Measurements from ENCODE around the gene ADORA2B. TPM values are rescaled to one million over a fixed set of nuclear protein-coding genes. Genes with fewer than 3 reads are reported as not detected.

The ADORA2B gene
- total and polyA plus RNA-seq, 2 of the 8 experiments (the other 6 are each of a cell fraction or from before 2014, with no cell fraction given) = 2.6 to 8.2 TPM

GRCh38 chr17:15945527-15946191, 729 bp downstream of the ADORA2B start:
- H3K4me1 ChIP-seq (replicated peaks in 1 of 4; ENCODE audit: control insufficient read depth in 3 of 4, insufficient read depth in 4 of 4, low read length in 3 of 4) = peaks cover 5 to 17% (median 5%) of the 10 kb centered on the region in 4 experiments; a peak in 6 of 7 replicates
- peak overlapping the region; percentile 100 for H4K91ac ChIP-seq (replicated peaks; ENCODE audit: insufficient read length, low read length)
- no peaks in the 10 kb centered on the region for H3K9me3 ChIP-seq (ENCODE audit: insufficient read depth in 2 of 2, low read depth in 1 of 2, low read length in 1 of 2)
- DNase-seq (ENCODE audit: low read depth in 1 of 2, low spot score in 2 of 2) = peak in 1 of 2 experiments; percentile 56
- 8% methylated on average over 34 of the region's 64 CpGs; no CpG with 5 or more reads in 1 of the 2 experiments for WGBS, 2 experiments (ENCODE audit: extremely low coverage in 1 of 2, insufficient coverage in 1 of 2, insufficient read length in 1 of 2, insufficient replicate concordance in 2 of 2, low coverage in 1 of 2, low lambda C conversion rate in 2 of 2, missing lambda C conversion rate in 1 of 2)
- H3K36me3 ChIP-seq (ENCODE audit: control insufficient read depth in 2 of 4, insufficient read depth in 4 of 4, low read length in 3 of 4) = no peaks in the 10 kb centered on the region
- FAIRE-seq = no peak
- no peak overlapping the region for H2BK120ac ChIP-seq (replicated peaks; ENCODE audit: low read depth, low read length)
- H3K23me2 ChIP-seq (ENCODE audit: low read depth, low read length) = peaks cover 14% of the 10 kb centered on the region
- peaks cover 10 to 41% (median 35%) of the 10 kb centered on the region in 4 experiments for H3K27me3 ChIP-seq (replicated peaks in 1 of 4; ENCODE audit: control insufficient read depth in 3 of 4, extremely low read depth in 1 of 4, insufficient read depth in 3 of 4, low read length in 3 of 4)
- peak overlapping the region; percentile 98 for H2AFZ ChIP-seq (ENCODE audit: low read length)
- CTCF ChIA-PET (ENCODE audit: partially characterized antibody) = interaction anchor here (0.6 to 3.3 kb wide), 18 partner anchors 10 to 64 kb away, joined by 3 to 38 read pairs (median 4); partner anchors contain the start of genes TTC19 and ZSWIM7
- H3K18ac ChIP-seq (ENCODE audit: extremely low read depth, low read length) = peak overlapping the region; percentile 97
- H3K79me2 ChIP-seq (ENCODE audit: control insufficient read depth in 1 of 2, insufficient read depth in 2 of 2, low read length in 2 of 2) = no peaks in the 10 kb centered on the region
- H2BK5ac ChIP-seq (ENCODE audit: low read depth, low read length) = no peak overlapping the region
- H2BK20ac ChIP-seq (ENCODE audit: low read length) = no peak overlapping the region
- no peaks in the 10 kb centered on the region for H4K20me1 ChIP-seq (replicated peaks in 1 of 2; ENCODE audit: control insufficient read depth in 1 of 2, insufficient read depth in 2 of 2, low read length in 2 of 2)
- no peak overlapping the region for H2AK5ac ChIP-seq (ENCODE audit: low read depth, low read length)
- peak overlapping the region; percentile 35 to 66 (median 62) for H3K4me3 ChIP-seq (ENCODE audit: extremely low read depth in 1 of 4, insufficient read depth in 2 of 4, low read depth in 3 of 4, low read length in 4 of 4)
- peak overlapping the region; percentile 59 to 100 for H3K4me2 ChIP-seq (ENCODE audit: insufficient read depth in 1 of 2, low read depth in 2 of 2, low read length in 2 of 2)
- H4K8ac ChIP-seq (ENCODE audit: extremely low read depth, insufficient read depth, low read length) = peak overlapping the region; percentile 84
- peak overlapping the region; percentile 52 for H3K56ac ChIP-seq (replicated peaks; ENCODE audit: insufficient read length, low read depth, low read length)
- POLR2A ChIA-PET (ENCODE audit: partially characterized antibody) = interaction anchor here (1.0 to 3.5 kb wide), 4 partner anchors 10 to 53 kb away, joined by 5 to 41 read pairs (median 8); partner anchors contain the start of genes TTC19 and ZSWIM7
- H3K9ac ChIP-seq (replicated peaks in 1 of 4; ENCODE audit: extremely low read depth in 1 of 4, low read depth in 3 of 4, low read length in 3 of 4) = peak overlapping the region in 1 of 4 experiments; percentile 0; a peak in 2 of 7 replicates
- 0 out of 2 replicates have a peak overlapping the region, but pooled peaks have one; percentile 61 for H2BK15ac ChIP-seq (ENCODE audit: low read length)
- peak overlapping the region; percentile 81 for H3K4ac ChIP-seq (replicated peaks; ENCODE audit: insufficient read length, low read depth, low read length)
- H2BK12ac ChIP-seq (ENCODE audit: low read depth, low read length) = peak overlapping the region; percentile 99; the same call in 1 of the 2 replicates
- H4K5ac ChIP-seq (ENCODE audit: insufficient read length, low read depth, low read length) = no peak overlapping the region
- peak overlapping the region; percentile 88 for H3K14ac ChIP-seq (ENCODE audit: insufficient read length)
- no peak overlapping the region for H3K23ac ChIP-seq (ENCODE audit: insufficient read length)
- no peak overlapping the region for H3K27ac ChIP-seq (ENCODE audit: low read depth, low read length)
- no peaks in the 10 kb centered on the region; the same call in 1 of the 2 replicates for H3K79me1 ChIP-seq (ENCODE audit: low read depth, low read length)
- TF ChIP-seq CBX5 (IDR thresholded peaks at IDR 0.05; ENCODE audit: low read depth, low read length) (no peak), RNF2 (IDR thresholded peaks at IDR 0.05; ENCODE audit: borderline replicate concordance, low read depth, low read length, missing control alignments, poor library complexity, severe bottlenecking) (peak; percentile 56), GTF2F1 (IDR thresholded peaks at IDR 0.05; ENCODE audit: borderline replicate concordance, low read depth, low read length) (no peak), SP2 (IDR thresholded peaks at IDR 0.05; ENCODE audit: low read length) (no peak), TBP (IDR thresholded peaks at IDR 0.05; ENCODE audit: low read depth, low read length) (no peak), SUZ12 (IDR thresholded peaks at IDR 0.05; ENCODE audit: low read length) (peak; percentile 72; the same call in 1 of the 2 replicates), USF2 (IDR thresholded peaks at IDR 0.05; ENCODE audit: low read length) (no peak), FOSL1 (IDR thresholded peaks at IDR 0.05; ENCODE audit: insufficient read depth, low read depth, low read length) (no peak), CREB1 (IDR thresholded peaks at IDR 0.05) (no peak), HDAC6 (IDR thresholded peaks at IDR 0.05; ENCODE audit: low read depth, low read length) (no peak), JUND (IDR thresholded peaks at IDR 0.05; ENCODE audit: low read length) (no peak)
